ENCODE data around the gene UNC5A.

The UNC5A gene

DNA sequence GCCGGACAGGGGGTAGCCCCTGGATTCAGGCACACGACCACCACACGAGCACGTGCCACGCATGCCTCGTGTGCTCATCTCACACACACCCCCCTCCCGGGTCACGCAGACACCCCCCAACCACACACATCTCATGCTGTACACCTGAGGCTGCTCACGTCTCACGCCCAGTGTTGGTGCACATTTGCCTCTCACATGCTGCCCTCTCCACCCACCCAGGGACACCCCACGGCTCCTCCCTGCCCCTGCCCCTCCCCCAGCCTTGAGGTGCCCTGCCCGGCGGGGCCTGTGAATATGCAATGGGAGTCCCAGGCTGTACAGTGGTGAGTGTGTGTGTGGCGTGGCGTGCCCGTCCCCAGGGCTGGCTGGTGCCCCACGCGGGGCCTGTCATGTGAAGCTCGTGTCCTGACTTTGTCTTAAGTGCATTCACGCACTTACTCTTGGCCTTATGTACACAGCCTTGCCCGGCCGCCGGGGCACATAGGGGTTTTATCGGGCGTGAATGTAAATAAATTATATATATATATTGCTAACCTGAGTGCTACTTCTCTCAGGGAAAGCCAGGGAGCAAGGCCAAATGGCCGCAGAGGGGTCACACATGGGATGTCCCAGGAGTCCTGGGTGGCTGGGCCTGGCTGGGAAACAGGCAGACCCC, 70.1 kb downstream of the UNC5A start:
- DNase-seq (ENCODE audit: low read depth) = no peak

DNA sequence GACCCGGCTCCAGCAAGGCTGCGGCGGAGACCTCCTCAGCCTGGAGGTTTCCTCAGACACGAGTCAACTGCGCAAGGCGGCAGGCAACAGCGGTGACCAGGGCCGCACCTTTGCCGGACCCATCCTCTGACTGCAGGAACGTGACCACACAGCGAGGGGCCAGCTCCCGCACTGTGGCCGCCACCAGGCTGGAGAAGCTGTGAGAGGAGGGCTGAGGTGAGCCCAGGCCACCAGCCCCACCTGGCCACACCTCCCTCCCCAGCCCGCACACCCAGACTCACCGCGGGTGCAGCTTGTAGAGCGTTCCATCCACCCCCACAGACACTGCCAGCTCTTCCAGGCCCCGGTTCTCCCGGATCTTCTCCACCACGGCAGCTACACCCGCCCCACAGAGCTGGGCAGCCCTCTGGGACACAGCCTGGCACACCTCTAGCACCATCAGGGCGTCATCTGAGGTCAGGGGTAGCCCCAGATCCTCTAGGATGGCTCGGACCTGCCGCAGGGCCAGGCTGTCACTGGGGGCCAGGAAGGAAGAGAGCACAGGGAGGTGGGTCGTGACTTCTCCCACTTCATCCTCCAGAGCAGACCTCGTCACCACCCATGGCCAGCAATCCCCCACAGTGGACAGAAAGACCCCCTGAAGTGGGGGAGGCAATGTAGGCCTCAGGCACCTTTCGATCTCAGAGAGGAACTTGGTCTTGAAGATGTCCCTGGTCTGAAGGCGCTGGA, 70.8 kb downstream of the UNC5A start:
- no peak for DNase-seq (ENCODE audit: low read depth)

DNA sequence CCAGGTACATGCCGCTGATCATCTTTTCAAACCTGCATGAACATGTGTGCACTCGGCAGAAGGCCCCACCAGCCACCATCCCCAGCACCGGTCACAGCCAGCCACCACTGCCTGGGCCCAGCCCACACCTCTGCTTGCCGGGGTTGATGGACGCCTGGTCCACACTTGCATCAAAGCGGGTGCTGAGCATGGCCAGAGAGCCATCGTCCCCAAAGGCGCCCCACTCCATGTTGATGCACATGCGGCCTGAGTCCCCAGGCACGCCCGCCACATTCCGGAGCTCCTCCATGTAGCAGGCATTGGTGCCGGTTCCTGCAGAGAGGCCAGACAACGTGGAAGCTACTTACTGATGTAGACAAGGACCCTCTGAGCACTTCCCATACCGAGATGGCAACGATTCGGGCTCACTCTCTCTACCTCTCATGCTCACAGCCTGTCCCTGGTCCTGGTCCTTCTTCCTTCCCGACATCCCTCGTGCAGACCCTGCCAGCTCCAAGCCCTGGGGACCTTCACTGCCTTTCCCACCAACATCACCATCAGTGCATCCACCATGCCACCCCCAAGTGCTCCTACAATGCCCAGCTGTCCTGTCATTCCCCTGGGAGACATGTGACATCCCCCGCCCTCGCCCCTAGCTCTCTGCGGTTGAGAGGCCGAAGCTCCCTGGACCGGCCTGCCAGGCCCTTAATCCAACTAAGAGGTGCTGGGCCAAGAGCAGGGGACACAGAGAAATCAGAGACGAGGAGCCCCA, 71.6 kb downstream of the UNC5A start:
- DNase-seq (ENCODE audit: low read depth) = no peak

DNA sequence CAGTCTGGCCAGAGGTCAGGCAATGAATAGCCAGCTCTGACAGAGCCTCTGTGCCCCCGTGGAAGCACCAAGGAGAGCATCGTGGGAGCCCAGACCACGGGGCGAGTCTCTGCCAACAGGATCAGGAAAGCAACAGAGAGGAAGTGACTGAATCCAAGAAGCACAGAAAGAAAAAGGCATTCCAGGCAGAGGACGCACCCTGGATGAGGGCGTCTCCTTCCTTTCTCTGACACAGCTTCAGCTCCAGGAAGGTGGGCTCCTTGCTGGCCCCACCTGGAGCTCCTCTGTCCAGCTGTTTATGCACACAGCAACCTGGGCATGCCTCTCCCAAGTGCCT, 72.2 kb downstream of the UNC5A start:
- DNase-seq (ENCODE audit: low read depth) = no peak

- DNase-seq (ENCODE audit: low read depth) = no peak
Measured at GRCh38 chr5:176883700-176884570, 73.6 kb downstream of the UNC5A start.

- no peak for DNase-seq (ENCODE audit: low read depth)
Measured at GRCh38 chr5:176884571-176884890, 74.2 kb downstream of the UNC5A start.

- DNase-seq (ENCODE audit: low read depth) = no peak
Measured at GRCh38 chr5:176886336-176887251, 76.2 kb downstream of the UNC5A start.

- no peak for DNase-seq (ENCODE audit: low read depth)
Measured at GRCh38 chr5:176887252-176887849, 77.0 kb downstream of the UNC5A start.

GRCh38 chr5:176888016-176888864, 77.9 kb downstream of the UNC5A start:
- DNase-seq (ENCODE audit: low read depth) = no peak

DNA sequence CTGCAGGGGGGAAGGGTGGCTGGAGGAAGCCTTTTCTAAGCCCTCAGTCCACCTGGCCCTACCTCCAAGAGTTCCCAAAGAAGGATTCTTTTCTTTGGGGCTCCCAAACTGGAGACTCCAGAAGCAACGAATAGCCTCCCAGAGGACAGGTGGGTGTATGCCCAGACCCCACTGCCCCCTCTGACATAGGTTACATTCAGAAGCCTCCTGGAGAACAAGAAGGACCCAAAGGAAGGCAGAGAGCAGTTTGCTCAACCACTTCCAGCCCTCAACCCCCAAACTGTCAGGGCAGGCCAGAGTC, 78.5 kb downstream of the UNC5A start:
- DNase-seq (ENCODE audit: low read depth) = no peak

DNA sequence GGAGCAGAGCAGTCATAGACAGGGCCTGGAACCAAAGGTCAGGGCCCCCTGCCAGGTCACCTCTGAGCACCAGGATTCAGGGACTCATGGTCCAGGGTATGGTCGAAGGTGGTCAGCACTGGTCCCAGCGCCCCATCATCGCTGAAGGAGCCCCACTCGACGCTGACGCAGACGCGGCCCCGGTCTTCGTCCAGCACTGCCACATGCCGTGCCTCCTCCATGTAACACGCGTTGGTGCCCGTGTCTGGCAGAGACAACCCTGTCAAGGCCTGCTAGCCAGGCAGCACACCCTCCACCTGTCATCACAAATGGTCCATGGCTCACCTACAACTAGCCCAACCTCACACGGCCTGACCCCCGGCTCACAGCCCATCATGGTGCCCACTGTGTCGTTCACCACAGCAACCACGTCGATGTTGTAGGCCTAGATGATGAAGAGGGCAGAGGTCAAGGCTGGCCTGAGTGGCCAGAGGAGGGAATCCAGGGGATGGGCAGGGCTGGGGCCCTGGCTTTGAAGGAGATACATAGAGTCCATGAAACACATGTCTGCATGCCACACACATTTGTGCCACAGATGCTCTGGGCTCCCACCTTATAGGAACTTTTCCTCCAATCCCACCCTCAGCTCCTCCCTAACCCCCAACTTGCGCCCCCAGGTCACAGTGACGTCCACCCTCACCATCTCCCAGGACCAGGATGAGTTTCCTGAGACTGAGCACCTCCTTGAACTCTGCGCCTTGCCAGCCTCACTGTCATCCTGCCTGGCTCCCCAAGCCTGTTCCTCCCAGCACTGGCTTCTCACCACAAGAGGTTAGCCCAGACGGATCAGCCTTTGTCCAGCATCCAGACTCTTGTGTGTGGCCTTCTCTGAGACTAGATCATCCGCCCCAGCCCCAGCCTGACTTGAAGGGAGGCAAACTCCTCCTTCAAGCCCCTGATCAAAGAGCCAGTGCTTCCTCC, 79.2 kb downstream of the UNC5A start:
- DNase-seq (ENCODE audit: low read depth) = no peak

- no peak for DNase-seq (ENCODE audit: low read depth)
Measured at GRCh38 chr5:176890455-176891330, 80.3 kb downstream of the UNC5A start.

DNA sequence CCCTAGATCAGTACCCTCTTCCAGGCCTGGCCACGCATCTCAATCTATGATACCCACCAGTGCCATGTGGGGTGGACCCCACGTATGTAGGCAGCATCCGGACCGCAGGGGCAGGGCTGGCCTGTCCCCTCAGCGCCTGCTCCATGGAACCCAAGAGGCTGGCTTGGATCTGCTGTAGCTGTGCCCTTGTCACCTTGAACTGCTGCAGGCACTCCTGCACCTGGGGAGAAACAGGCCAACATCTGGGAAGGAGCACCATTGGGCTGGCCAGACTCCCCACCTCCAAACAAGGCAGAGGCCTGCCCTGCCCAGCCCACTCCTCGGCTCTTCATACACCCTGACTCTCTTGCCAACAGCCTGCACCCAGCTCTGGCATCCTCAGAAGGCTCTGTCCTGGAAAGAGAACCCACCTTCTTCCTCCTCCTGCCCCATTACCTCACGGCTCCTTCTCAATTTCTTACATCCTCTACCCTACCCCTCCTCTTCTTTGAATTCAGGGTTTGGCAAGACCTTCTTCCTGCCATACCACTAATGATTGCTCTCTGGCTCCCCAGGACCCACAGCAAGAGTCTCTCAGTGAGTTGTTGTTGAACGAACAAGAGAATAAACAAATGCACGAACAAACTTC, 81.1 kb downstream of the UNC5A start:
- DNase-seq (ENCODE audit: low read depth) = no peak

GRCh38 chr5:176892663-176893062, 82.3 kb downstream of the UNC5A start:
- DNase-seq (ENCODE audit: low read depth) = no peak

DNA sequence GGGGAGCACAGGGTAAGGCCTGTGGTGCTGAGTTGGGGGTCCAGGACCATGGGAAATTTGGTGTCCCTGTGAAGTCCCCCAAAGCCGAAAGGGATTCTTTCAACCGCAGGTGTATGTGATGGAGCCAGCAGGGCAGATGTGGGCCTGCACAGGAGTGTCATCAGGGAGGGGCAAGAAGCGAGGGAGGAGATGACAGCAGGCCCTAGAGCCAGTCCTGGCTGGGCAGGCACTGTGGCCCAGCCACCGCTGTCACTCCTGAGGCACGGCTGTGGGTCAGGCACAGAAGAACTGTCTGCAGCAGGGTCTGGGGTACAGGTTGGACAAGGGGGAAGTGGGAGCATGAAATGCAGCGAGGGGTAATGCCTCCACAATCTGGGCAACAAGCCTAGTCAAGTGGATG, 83.9 kb downstream of the UNC5A start:
- DNase-seq (ENCODE audit: low read depth) = no peak

DNA sequence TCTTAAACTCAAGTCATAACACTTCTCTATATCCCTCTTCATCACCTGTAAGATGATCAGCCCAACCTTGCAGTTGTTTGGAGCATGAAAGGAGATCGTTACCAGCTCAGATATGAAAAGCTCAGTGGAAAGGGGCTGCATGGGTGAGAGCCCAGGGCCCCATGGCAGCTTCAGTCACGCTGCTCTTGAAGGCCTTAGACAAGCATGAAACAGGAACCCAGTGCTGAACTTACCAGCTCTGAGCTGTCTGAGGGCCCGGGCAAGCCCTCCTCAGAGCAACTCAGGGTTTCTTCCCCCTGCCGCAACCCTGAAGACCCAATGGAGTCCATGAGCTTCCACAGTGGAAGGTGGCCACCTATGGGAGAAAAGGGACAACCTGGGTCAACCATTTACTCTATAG, 85.5 kb downstream of the UNC5A start:
- DNase-seq (ENCODE audit: low read depth) = no peak

- no peak for DNase-seq (ENCODE audit: low read depth)
Measured at GRCh38 chr5:176897263-176897662, 86.9 kb downstream of the UNC5A start.

Measured in stimulated activated CD8-positive, alpha-beta memory T cell treated with anti-CD3 and anti-CD28 coated beads, Interleukin-12 subunit alpha, Interleukin-12 subunit beta, amount 100 ng/mL, for 1 hour (primary cell).